Stimulated activated CD4-positive, alpha-beta T cell treated with anti-CD3 and anti-CD28 coated beads, TNF-alpha, amount 100 ng/mL, for 24 hours (primary cell): ENCODE results near the gene ANO4.
"Not testable (repeated sequence)": the region's sequence is repeated elsewhere in the genome, so short reads cannot be mapped to it uniquely, and the experiment has no call there.

Experiments used
- DNase-seq, 3 experiments: peaks; one replicate each; pipeline ENCODE4 v3.0.0-alpha.2; 2020; ENCODE audit warnings: low read depth in 3 of 3

The ANO4 gene

DNA sequence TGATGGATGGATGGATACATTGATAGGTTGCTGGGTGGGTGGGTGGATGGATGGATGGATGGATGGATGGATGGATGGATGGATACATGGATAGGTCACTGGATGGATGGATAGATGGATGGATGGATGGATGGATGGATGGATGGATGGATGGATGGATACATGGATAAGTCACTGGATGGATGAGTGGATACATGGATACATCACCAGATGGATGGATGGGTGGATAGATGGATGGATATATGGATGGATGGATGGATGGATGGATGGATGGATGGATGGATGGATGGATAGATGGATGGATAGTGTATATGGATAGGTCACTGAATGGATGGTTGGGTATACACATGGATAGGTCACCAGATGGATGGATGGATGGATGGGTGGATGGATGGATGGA is 194.9 kb downstream of the ANO4 start:
- not testable (repeated sequence) for DNase-seq

DNA sequence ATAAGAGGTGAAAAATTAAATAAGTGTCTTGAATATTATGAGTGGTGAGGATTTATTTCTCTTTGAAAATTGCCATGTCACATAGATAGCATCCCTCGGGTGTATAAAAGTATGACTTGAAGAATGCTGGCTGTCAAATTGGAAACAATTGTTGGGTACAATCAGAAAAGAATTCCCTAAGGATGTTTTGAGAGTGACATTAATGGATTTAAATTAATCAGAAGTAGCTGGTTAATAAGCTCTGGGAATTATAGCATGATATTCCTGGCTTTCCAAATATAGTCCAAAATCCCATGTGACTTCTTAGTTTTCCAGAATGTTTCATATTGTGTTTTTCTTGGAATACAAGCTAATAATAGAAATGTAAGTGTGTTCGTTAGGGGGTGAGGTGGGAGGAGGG is 196.5 kb downstream of the ANO4 start:
- no peak for DNase-seq

DNA sequence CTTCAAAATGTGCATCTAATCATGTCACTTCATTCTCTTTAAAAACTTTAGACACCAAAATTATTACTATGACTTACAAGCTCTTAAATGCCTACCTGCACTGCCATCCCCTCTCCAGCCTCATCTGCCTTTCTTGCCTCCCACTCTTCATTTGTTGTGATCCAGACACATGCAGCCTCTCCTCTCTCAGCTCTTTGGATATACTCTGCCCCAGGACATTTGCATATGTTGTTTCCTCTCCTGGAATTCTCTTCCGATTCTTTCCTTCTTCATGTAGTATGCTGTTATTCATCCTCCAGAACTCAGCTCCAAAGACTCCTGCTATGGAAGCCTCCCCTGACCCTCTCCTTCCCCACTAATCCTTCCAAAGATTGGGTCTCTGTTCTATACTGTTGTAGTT is 197.6 kb downstream of the ANO4 start:
- DNase-seq, result no peak

DNA sequence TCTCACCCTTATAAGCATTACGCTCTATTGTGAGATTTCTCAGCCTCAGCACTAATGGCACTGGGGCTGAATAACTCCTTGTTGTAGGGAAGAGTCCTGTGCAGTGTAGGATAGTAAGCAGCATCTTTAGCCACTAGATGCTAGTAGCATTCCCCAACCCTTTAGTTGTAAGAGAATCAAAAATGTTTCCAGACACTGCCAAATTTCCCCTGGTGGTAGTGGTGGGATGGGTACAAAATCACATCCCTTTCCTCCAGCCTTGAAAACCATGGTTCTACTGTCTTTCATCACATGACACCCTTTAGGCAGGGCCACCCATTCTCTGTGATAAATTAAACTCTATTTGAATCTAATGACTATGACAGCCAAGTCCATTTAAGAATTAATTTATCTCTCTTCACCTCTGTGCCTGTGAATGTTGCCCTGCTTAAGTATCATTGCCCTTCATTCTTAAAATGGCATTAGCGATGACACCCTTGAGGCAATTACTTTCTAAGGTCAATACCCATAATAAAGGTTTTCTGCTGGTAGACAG is 199.4 kb downstream of the ANO4 start:
- DNase-seq, result no peak

DNA sequence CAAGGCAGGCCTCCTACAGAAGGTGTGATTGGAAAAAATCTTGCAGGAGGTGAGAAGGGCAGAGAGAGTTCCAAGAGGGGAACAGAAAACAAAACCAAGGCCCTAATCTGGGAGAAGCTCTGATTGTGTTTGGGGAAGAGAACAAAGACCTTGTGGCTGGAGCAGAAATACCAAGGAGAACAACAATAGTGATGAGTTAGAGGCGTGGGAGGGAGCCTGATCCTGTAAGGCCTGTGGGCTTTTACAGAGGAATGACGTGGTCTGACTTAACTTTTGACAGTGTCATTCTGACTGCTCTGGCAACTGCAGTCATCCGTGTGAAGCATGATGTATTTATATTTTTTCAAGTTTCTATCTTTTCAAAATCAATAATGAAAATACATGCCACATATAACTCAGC is 200.6 kb downstream of the ANO4 start:
- DNase-seq, result no peak

DNA sequence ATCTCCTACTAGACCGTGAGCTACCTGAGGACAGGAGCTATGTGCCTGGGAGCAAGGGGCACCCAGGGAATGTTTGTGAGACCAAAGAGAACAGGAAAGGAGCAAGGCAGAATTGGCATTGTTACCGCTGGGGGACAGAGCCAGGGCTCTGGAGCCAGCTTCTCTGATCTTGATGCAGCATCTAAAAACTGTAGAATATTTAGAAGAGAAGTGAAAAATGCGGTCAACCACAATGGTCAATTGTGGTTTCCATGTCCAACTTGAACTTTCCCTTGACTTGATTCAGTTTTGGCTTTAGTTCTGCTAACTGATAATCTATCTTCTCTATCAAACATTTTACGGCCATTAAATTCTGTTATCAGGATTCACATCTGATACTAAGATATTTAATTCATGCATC is 201.2 kb downstream of the ANO4 start:
- DNase-seq, result no peak

DNA sequence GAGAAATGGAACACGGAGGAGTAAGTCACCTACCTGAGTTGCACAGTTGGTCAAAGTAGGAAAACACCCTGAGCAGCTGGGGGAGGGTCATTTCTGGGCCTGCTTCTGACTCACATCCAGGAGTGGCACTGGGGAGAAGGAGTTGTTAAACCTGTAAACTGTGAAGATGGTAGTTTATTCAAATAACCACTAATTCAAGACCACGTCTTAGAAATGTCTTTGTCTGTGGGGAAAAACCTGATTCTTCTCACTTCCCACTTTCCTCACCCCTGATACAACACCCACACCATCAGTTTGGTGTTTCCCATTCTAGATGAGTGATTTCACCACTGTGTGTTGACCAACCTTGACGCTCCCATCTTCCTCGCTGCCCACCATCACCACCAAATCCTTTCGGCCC is 207.1 kb downstream of the ANO4 start:
- DNase-seq, result no peak

DNA sequence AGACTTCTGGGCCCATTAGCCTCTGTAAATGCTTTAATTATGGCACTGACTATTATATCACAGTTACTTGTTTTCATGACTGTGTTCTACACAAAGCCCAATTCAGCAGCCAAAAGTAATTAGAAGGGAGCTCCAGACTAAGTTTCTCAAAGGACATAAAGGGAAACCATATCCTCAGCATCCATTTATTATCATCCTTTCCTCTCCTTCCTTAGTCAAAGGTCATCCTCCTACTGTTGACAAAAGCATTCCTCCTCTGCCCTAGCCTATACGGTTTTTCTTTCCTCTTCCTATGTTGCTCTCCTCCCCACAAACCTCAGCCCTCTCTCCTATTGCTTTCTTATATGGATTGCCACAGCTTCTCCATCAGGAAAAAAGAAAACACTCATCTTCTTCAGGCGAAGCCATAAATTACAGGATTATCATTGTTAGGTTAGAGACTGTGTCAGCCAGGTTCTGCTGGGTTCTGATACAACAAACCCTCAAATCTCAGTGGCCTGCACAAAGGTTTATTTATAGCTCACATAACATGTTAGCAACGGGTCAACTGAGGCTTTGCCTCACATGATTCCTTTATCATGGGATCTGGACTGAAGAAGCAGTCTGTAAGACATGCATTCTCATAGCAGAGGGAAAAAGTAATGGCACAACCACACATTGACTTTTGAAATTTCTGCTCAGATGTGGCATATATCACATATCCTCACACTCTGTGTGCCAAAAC is 208.3 kb downstream of the ANO4 start:
- DNase-seq, result no peak

DNA sequence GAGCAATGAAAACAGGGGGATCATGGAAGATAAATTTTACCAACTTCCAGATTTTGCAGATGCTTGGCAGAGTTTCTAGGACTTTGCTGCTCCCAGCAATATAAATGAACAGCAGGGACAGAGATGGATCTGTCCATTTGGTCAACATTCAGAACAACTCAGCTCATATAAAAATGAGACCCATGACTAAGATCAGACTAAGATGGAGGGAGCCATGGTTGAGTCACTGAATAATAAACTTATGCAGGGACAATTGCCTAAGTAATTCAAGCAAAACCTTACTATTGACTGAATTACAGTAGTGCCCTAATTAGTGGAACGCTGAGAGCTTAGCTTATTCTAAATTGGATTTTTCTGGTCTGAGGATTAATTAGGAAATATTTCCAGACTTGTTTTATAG is 210.3 kb downstream of the ANO4 start:
- DNase-seq, result no peak

DNA sequence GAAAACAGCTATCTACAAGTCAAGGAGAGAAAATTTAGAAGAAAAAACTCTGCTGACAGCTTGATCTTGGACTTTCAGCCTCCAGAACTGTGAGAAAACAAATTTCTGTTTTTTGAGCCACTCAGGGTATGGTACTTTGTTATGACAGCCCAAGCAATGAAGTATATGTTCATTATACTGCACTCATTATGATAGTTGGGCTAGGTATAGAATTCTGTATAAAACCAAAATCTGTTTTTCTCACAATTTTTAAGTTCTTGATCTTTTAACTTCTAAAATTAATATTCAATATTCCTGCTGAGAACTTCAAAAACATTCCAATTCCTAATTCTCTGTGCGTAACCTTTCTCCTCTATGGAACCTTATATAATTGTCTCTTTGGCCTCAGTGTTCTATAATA is 214.7 kb downstream of the ANO4 start:
- DNase-seq, result no peak

DNA sequence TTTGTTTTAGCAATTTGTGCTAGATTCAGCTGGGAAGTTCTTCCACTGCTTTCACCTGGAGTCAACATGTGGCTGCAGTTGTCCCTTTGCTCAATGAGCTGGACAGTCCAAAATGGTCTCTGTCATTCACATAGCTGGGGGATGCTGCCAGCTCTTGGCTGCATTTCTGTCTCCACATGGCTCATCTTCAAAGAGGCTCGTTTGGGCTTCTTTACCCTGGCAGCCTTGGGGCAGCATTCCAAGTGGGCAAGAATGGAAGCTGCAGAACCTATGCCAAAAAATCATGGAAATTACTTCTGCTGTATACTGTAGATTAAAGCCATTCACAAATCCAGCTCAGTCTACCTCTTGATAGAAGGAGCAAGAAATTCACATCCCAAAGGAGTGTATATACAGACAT is 216.3 kb downstream of the ANO4 start:
- no peak for DNase-seq

DNA sequence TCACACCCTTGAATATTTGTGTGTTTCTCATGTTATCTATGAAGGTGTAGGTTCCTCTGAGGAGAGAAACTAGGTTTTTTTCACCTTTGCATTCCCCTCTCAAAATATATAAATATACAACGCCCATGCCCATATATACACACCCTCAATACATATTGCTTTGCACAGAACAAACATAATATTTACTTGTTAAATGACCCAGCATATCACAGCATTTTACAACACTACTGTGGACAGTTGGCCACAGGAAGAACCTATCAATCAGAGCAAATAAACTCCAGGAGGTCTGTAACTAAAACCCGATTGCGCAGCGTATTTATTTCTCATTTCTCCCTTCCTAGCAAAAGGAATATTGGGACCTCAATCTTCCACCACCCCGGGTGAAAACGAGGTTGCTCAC is 219.4 kb downstream of the ANO4 start:
- DNase-seq, result no peak

DNA sequence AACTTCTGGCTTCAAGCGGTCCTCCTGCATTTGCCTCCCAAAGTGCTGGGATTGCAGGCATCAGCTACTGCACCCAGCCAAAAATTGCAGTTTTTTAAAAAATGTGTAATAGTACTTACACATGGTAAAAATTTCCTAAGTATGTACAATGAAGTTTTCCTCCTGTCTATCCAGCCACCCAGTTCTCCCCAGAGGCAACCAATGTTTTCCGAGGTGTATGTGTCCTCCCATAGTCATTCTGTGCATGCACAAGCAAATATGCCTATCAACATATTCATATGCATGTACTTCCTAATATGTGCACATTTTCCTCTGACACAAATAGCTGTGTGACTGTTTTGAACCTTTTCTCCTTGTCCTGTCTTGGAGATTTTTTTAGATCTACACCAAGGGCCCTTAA is 220.5 kb downstream of the ANO4 start:
- DNase-seq, result no peak

DNA sequence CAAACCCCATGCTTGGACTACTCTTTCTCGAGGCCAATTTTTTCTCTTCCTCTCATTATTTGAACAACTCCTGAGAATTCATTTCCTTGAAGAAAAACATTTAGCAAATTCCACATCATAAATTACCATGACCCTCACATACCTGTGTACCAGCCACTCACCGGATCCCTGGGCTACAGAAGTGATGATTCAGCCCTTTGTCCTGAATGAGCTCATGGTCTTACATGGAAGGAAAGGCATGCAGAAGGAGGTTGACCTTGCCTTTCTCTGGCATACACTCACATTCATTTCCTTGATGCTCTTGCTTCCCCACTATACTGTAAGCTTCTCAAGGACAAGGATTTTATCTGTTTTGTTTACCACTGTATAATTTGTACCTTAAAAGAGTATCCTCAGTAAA is 224.0 kb downstream of the ANO4 start:
- DNase-seq, result no peak

DNA sequence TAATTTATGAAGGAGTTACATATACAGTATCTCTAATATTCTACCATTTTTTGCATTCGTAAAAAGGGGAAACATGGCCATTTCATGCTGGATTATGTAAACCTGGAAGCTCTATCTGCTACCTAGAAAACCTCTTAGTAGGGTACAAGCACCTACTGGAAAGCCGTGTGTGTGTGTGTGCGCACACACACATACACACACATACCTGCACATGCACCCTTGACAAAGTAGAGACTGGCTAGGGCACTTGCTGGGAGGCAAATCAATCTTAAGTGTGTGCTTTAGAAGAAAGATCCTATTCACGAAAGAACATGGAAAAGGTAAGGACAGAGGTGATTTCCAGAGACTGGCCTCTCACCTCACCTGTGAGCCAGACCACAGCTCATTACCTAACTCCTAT is 224.6 kb downstream of the ANO4 start:
- DNase-seq, result no peak

DNA sequence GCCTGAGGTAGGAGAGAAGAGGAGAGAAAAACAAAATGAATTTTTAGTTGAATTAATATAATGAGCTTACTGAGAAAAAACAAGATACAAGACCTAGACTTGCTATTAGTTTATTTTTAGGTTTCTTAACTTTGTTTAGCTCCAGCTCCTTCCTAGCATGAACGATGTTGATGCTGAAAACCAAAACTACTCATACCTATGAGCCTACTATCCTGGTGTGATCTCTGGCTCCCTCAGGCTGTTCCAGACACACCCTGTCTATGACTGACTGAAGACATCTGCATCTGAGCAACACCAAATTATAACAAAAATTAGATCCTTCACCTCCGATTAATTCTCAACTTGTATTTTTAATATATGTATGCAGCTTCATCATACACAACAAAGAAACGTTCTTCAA is 225.1 kb downstream of the ANO4 start:
- no peak for DNase-seq

DNA sequence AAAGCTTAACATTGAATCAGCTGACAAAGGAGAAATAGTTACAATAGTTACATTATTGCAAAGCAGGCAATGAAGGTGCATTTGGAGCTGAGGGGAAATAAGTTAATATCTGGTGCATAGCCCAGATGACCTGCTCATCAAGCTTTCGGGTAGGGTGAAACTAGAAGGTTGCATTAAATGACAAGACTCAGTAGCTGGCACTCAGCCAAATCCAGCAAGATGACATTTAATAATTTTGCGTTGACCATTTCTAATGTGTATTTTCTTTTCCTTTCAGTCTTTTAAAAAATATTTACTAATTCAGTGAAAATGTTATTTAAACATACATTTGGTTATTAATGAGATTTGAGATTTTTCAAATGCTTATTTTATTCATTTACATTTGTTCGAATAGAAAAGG is 226.9 kb downstream of the ANO4 start:
- no peak for DNase-seq

DNA sequence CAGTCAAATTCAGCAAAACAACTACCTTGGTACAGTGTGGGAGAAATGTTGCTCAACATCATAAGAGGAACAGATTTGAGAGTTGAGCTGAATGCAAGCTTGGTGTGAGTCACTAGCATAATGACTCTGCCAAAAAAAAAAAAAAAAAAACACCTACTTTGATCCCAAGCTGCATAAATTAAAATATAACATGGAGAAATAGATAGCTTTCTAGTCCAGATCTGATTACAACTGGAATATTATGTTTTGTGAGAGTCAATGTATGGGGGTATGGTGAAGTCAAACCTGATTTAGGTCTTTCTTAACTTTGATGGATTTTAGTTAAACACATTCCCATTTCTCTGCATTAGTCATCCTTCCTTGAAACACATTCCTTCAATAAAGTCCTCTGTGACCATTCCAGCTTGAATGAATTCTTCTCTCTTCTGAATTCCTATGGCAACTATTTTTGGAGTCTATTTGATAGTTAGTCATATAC is 227.4 kb downstream of the ANO4 start:
- no peak for DNase-seq

DNA sequence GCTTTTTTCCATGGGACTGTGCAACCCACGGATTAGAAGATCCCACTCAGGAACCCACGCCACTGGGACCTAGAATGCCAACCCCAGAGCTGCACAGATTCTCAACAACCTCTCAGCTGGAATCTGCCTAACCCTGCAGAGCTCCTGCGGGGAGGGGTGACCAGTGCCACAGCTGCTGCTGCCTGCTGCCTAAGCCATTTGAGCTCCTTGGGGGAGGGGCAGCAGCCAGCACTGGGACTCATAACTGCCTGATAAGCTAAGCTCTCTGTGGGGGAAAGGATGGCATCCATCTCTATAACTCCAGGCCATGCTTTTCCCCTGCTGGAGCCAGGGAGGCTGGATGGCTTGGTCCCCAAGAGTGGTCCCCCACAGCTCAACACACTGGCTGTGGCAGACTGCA is 232.6 kb downstream of the ANO4 start:
- DNase-seq, result no peak

DNA sequence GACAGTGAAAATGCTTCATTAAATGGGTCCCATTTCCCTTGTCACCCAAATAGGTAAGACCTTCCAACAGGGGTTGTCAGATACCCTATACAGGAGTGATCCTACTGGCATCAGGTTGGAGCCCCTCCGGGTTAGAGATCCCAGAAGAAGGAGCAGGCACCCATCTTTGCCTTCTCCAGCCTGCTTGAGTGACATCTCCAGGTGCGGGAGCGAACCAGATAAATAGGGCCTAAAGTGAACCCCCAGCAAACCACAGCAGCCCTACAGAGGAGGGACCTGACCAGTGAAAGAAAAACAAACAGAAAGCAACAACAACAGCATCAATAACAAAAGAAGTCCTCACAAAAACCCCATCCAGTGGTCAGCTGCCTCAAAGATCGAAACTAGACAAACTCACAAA is 233.2 kb downstream of the ANO4 start:
- DNase-seq, result no peak

DNA sequence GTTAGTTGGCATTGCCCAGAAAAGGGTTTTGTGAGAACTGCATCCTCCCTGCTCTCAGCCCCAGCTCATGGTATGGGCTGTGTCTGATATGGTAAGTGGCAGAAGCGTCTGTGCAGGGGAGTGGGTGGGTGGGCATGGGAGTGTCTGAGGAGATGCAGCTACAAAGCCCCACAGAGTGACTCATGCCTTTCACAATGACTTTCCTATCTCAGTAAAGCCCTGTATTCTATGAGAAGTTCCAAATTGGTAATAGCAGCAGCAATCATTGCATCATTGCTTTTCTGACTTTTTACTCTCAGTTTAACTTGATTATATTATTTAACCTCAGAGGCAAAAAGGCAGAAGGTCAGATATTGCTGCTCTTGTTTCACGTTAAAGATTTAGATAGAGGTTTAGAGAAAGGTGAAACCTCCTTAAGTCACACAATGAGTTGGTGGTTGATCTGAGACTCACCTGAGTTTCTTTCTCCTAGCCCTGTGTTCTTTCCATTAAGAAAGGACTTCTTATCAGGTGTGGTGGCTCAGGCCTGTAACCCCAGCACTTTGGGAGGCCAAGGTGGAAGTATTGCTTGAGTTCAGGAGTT is 243.8 kb downstream of the ANO4 start:
- DNase-seq, result no peak

DNA sequence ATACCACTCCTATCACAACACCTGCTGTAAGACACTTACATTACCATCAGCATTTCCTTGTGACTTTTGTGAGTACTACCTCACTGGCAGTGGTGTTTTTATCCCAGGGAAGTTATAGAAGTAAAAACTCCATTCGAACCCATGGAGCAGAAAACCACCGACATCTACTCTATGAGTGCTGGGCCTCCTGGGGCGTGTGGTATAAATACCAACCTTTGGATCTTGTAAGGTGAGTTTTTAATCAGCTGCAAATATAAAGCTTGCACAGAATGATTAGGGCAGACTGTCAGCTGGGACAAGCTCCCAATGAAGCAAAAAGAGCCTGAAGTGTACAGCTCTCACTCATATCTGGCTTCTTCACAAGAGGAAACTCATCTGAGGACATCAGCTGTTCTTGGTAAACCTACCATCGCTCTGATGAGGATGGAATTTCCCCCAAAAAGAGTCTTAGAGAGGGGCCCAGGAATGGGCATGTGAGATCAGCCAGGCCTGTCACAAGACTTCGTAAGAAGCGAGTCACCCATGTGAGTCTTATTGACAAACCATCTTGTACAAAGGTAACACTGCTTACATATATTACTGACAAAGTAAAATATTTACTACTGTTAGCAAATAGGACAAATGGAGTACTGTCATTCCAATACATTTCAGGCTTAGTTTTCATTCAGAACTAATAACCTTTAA is 245.4 kb downstream of the ANO4 start:
- DNase-seq, result no peak

DNA sequence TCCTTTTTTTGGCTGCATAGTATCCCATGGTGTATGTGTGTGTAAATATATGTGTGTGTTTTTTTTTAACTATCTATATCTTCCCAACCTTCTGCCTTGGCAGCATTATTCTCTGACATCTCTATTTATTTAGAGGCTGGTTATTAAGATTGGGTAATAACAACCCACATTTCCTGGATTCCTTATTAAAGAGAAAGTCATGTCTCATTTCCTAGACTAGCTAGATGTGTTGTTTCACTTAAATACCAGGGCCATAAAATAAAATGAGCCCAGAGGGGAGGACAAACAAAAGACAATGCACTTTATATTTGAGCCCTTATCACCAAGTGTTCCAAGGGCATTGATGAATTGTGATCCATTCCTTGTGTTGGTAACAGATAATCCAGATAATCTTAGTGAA is 246.4 kb downstream of the ANO4 start:
- DNase-seq, result no peak
